Effector CD4-positive, alpha-beta T cell (primary cell): ENCODE data around the gene HOATZ.

ENCODE experiments used
- DNase-seq: peaks from one replicate; pipeline ENCODE4 v3.0.0-alpha.2; 2020

HOATZ gene

GRCh38 chr11:111550258-111550657 lies 35.7 kb downstream of the HOATZ start:
- DNase-seq: no peak

GRCh38 chr11:111554532-111554931 lies 40.0 kb downstream of the HOATZ start:
- no peak for DNase-seq

GRCh38 chr11:111555255-111555654 lies 40.7 kb downstream of the HOATZ start:
- DNase-seq: no peak

GRCh38 chr11:111557425-111558111 lies 43.0 kb downstream of the HOATZ start:
- DNase-seq: no peak

- no peak for DNase-seq
These were observed 45.4 kb downstream of the HOATZ start for GRCh38 chr11:111559800-111560464.

GRCh38 chr11:111560800-111561199 lies 46.2 kb downstream of the HOATZ start:
- DNase-seq: no peak

- DNase-seq: no peak
These were observed 46.7 kb downstream of the HOATZ start for GRCh38 chr11:111561306-111561705.

- DNase-seq: no peak
These were observed 47.3 kb downstream of the HOATZ start for GRCh38 chr11:111561791-111562325.

- no peak for DNase-seq
These were observed 48.3 kb downstream of the HOATZ start for GRCh38 chr11:111562692-111563389.

- DNase-seq: peak; percentile 50
These were observed 50.6 kb downstream of the HOATZ start for GRCh38 chr11:111565114-111565720.

GRCh38 chr11:111566324-111566723 lies 51.7 kb downstream of the HOATZ start:
- DNase-seq: no peak

- DNase-seq: no peak
These were observed 54.9 kb downstream of the HOATZ start for GRCh38 chr11:111569476-111569875.

- no peak for DNase-seq
These were observed 56.2 kb downstream of the HOATZ start for GRCh38 chr11:111570796-111571195.

GRCh38 chr11:111571829-111572501 lies 57.4 kb downstream of the HOATZ start:
- DNase-seq: no peak

GRCh38 chr11:111572581-111572980 lies 58.0 kb downstream of the HOATZ start:
- no peak for DNase-seq

GRCh38 chr11:111573821-111574249 lies 59.3 kb downstream of the HOATZ start:
- DNase-seq: no peak

- no peak for DNase-seq
These were observed 60.0 kb downstream of the HOATZ start for GRCh38 chr11:111574373-111575225.

- no peak for DNase-seq
These were observed 61.2 kb downstream of the HOATZ start for GRCh38 chr11:111575740-111576139.

GRCh38 chr11:111577821-111578220 lies 63.2 kb downstream of the HOATZ start:
- DNase-seq: no peak

- DNase-seq: no peak
These were observed 66.8 kb downstream of the HOATZ start for GRCh38 chr11:111581341-111581740.

- no peak for DNase-seq
These were observed 67.6 kb downstream of the HOATZ start for GRCh38 chr11:111582163-111582562.

GRCh38 chr11:111582881-111583280 lies 68.3 kb downstream of the HOATZ start:
- no peak for DNase-seq
